ENCODE measurements around the gene TTC21A.

The TTC21A gene

GRCh38 chr3:39181408-39182335, 74.2 kb downstream of the TTC21A start:
- DNase-seq = no peak

- no peak for DNase-seq
Observed at GRCh38 chr3:39183211-39184080, 76.0 kb downstream of the TTC21A start.

- no peak for DNase-seq
Observed at GRCh38 chr3:39184081-39184967, 76.8 kb downstream of the TTC21A start.

- no peak for DNase-seq
Observed at GRCh38 chr3:39184968-39185285, 77.4 kb downstream of the TTC21A start.

GRCh38 chr3:39185326-39185958, 78.0 kb downstream of the TTC21A start:
- DNase-seq = no peak

GRCh38 chr3:39185959-39186691, 78.6 kb downstream of the TTC21A start:
- no peak for DNase-seq

- DNase-seq = no peak
Observed at GRCh38 chr3:39186692-39187151, 79.2 kb downstream of the TTC21A start.

GRCh38 chr3:39187372-39188155, 80.1 kb downstream of the TTC21A start:
- DNase-seq = no peak
